DOHH2 (cell line): Measurements from ENCODE around the gene KCNK3.
A peak's percentile ranks its signal among the peaks of the same experiment; 100 is the strongest.
"Not testable (repeated sequence)": the region's sequence is repeated elsewhere in the genome, so short reads cannot be mapped to it uniquely, and the experiment has no call there.

Experiments
- H3F3A ChIP-seq: fragments of 200-600 bp; sonication (generic), shearing (Covaris generic); 2 replicates; pipeline ENCODE4 v1.6.0; 2016; ENCODE audit warnings: antibody characterized with exemption, mild to moderate bottlenecking; ENCODE audit not compliant: control insufficient read depth, insufficient read depth
- H3K27ac ChIP-seq: fragments of 200-600 bp; sonication (generic); 2 replicates; pipeline ENCODE4 v1.5.1; 2014; ENCODE audit warnings: low read depth, mild to moderate bottlenecking, low read length, moderate library complexity
- H3K27me3 ChIP-seq: fragments of 200-600 bp; sonication (generic); 2 replicates; pipeline ENCODE4 v1.6.1; 2014; ENCODE audit warnings: mild to moderate bottlenecking, low read length, mixed read lengths; ENCODE audit not compliant: control insufficient read depth
- H3K36me3 ChIP-seq: fragments of 200-600 bp; sonication (generic); 2 replicates; pipeline ENCODE4 v1.6.1; 2014; ENCODE audit warnings: mild to moderate bottlenecking, low read length, moderate library complexity, mixed read lengths; ENCODE audit not compliant: control insufficient read depth
- H3K4me1 ChIP-seq: fragments of 200-600 bp; sonication (generic); 2 replicates; pipeline ENCODE4 v1.6.1; 2014; ENCODE audit warnings: mild to moderate bottlenecking, low read length, mixed read lengths; ENCODE audit not compliant: control insufficient read depth
- H3K4me2 ChIP-seq: fragments of 200-600 bp; sonication (generic); 2 replicates; pipeline ENCODE4 v1.6.0; 2014; ENCODE audit warnings: mild to moderate bottlenecking, low read length, moderate library complexity
- H3K4me3 ChIP-seq: fragments of 200-600 bp; sonication (generic); 2 replicates; pipeline ENCODE4 v1.5.1; 2014; ENCODE audit warnings: mild to moderate bottlenecking, low read length, mixed read lengths
- H3K79me2 ChIP-seq: fragments of 200-600 bp; sonication (generic); 2 replicates; pipeline ENCODE4 v1.6.1; 2014; ENCODE audit warnings: mild to moderate bottlenecking, low read length, mixed read lengths; ENCODE audit not compliant: control insufficient read depth
- H3K9me2 ChIP-seq: fragments of 200-600 bp; sonication (generic); replicated peaks from 2 replicates; pipeline ENCODE4 v1.6.1; 2014; ENCODE audit warnings: mild to moderate bottlenecking, low read length, mixed read lengths; ENCODE audit not compliant: control insufficient read depth
- H3K9me3 ChIP-seq: fragments of 200-600 bp; sonication (generic); 2 replicates; pipeline ENCODE4 v1.6.1; 2014; ENCODE audit warnings: antibody characterized with exemption, low read length, mixed read lengths; ENCODE audit not compliant: control insufficient read depth, insufficient read depth
- H4K20me1 ChIP-seq: fragments of 200-600 bp; sonication (generic); 2 replicates; pipeline ENCODE4 v1.6.0; 2014; ENCODE audit warnings: low read depth, mild to moderate bottlenecking, antibody characterized with exemption, low read length, moderate library complexity; ENCODE audit not compliant: control insufficient read depth, insufficient read depth
- CTCF ChIP-seq: fragments of 200-600 bp; sonication (generic); IDR thresholded peaks from one replicate; pipeline ENCODE4 v1.5.1; 2014; ENCODE audit warnings: antibody characterized with exemption, mild to moderate bottlenecking, low read depth, low read length; ENCODE audit not compliant: poor library complexity, severe bottlenecking
- EZH2phosphoT487 ChIP-seq: fragments of 200-600 bp; sonication (generic); IDR thresholded peaks from 2 replicates; pipeline ENCODE4 v1.6.1; 2017; ENCODE audit warnings: borderline replicate concordance, mild to moderate bottlenecking, antibody characterized with exemption, low read length, moderate library complexity, mixed read lengths

The KCNK3 gene

DNA sequence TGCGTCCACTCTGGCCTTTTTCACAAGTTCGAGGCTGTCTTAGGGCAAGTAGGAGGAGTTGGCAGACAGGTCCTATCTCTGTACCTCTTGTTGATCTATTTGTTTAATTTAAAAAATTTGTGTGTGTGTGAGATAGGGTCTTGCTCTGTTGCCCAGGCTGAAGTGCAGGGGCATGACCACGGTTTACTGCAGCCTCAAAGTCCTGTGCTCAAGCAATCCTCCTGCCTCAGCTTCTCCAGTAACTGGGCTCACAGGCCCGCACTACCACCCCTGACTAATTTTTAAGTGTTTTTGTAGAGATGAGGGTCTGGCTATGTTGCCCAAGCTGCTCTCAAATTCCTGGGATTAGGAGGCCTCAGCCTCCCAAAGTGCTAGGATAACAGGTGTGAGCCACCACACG lies 67.3 kb downstream of the KCNK3 start:
- TF ChIP-seq EZH2phosphoT487 (no peak), CTCF (no peak)
- H3K27me3 ChIP-seq, result no peaks in the 10 kb centered on the region

DNA sequence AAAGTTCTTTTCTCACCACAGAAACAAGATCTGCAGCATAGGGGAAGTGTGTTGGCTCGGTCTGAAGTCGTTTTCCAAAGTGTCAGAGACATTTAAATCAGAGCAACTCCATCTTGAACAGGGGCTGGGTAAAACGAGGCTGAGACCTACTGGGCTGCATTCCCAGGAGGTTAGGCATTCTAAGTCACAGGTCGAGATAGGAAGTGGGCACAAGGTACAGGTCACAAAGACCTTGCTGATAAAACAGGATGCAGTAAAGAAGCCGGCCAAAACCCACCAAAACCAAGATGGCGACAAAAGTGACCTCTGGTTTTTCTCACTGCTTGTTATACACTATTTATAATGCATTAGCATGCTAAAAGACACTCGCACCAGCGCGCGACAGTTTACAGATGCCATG lies 68.5 kb downstream of the KCNK3 start:
- H3K36me3 ChIP-seq, H4K20me1 ChIP-seq, H3K9me3 ChIP-seq, H3F3A ChIP-seq, H3K9me2 ChIP-seq, H3K27me3 ChIP-seq, H3K4me2 ChIP-seq, H3K4me3 ChIP-seq, H3K27ac ChIP-seq: not testable (repeated sequence)
- Histone ChIP-seq H3K79me2 (peaks cover 18% of the 10 kb centered on the region), H3K4me1 (peaks cover 19% of the 10 kb centered on the region)

More for the DNA sequence above, 67.3 kb downstream of the KCNK3 start:
- H3K79me2 ChIP-seq, result peaks cover 7% of the 10 kb centered on the region
- no peaks in the 10 kb centered on the region for H3K9me3 ChIP-seq
- H3K27ac ChIP-seq, result no peak overlapping the region
- H3K36me3 ChIP-seq, result peaks cover 5% of the 10 kb centered on the region; the same call in 1 of the 2 replicates
- H3K9me2 ChIP-seq, result no peaks in the 10 kb centered on the region
- H3F3A ChIP-seq, result no peaks in the 10 kb centered on the region
- no peak overlapping the region for H3K4me3 ChIP-seq
- H4K20me1 ChIP-seq, result no peaks in the 10 kb centered on the region
- H3K4me1 ChIP-seq, result peaks cover 8% of the 10 kb centered on the region
- no peak overlapping the region for H3K4me2 ChIP-seq

- H3K4me3 ChIP-seq, result no peak overlapping the region
- H3K9me2 ChIP-seq, result no peaks in the 10 kb centered on the region
- no peaks in the 10 kb centered on the region for H3F3A ChIP-seq
- TF ChIP-seq CTCF, result no peak
- no peak for TF ChIP-seq EZH2phosphoT487
- peaks cover 32% of the 10 kb centered on the region for H3K79me2 ChIP-seq
- H3K9me3 ChIP-seq, result no peaks in the 10 kb centered on the region
- no peaks in the 10 kb centered on the region for H3K27me3 ChIP-seq
- no peak overlapping the region for H3K4me2 ChIP-seq
- H4K20me1 ChIP-seq, result no peaks in the 10 kb centered on the region
- no peak overlapping the region for H3K27ac ChIP-seq
- H3K36me3 ChIP-seq, result peaks cover 10% of the 10 kb centered on the region
- peaks cover 19% of the 10 kb centered on the region for H3K4me1 ChIP-seq
Observed at GRCh38 chr2:26763019-26763418, 70.5 kb downstream of the KCNK3 start.

DNA sequence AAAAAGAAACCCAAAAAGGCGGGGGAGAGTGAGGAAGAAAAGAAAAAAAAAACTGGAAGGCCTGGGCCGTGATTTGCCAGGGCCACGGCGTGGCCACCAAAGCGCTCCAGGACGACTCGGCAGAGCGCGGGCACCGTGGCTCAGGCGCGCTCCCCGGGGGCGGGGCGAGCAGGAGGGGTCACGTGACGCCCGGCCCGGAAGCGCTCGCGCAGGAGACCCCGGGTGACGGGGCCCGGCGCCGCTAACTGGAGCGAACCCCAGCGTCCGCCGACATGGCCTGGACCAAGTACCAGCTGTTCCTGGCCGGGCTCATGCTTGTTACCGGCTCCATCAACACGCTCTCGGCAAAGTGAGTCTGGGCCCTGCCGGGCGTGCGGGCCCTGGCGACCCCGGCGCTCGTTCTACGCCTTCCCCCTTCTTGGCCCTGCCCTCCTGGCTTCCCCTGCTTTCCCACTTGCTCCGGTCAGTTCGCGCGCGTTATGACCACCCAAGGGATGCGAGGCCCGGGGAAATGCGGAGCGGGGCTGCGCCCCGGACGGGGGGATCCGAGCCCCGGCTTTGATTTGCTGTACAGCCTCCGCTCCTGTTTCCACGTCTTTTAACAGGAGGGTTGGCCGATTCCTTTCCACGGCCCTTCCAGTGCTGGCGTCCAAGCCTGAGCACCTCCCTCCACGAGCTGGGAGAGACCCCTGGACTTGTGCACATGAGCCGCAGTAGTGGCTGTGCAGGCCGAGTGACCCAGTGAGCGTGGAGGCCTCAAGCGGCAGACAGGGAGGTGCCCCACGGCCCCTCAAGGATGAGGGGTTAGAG lies 71.8 kb downstream of the KCNK3 start, which contains the start of gene SLC35F6:
TSS of gene SLC35F6 (plus strand) at position 207 of the 810 bp plus-strand sequence. CDS start at position 273, 66 bp downstream.
- H3K27me3 ChIP-seq, result no peaks in the 10 kb centered on the region
- no peaks in the 10 kb centered on the region for H4K20me1 ChIP-seq
- H3K79me2 ChIP-seq, result peaks cover 40% of the 10 kb centered on the region
- no peaks in the 10 kb centered on the region for H3F3A ChIP-seq
- H3K36me3 ChIP-seq, result peaks cover 10% of the 10 kb centered on the region
- TF ChIP-seq CTCF (no peak), EZH2phosphoT487 (no peak)
- no peaks in the 10 kb centered on the region for H3K9me2 ChIP-seq
- H3K4me1 ChIP-seq, result peaks cover 19% of the 10 kb centered on the region
- H3K27ac ChIP-seq, result no peak within 1 kb of the TSS
- peak within 1 kb of the TSS; percentile 99 for H3K4me2 ChIP-seq
- peak within 1 kb of the TSS; percentile 99 for H3K4me3 ChIP-seq
- no peaks in the 10 kb centered on the region for H3K9me3 ChIP-seq
